Stimulated activated naive CD8-positive, alpha-beta T cell treated with anti-CD3 and anti-CD28 coated beads, Interleukin-15, Interleukin-2, amounts not matched to agents 100 ng/mL and 50 ng/mL, for 24 hours (primary cell): ENCODE data around the gene ANGEL2.

ENCODE experiments used
- H3K27ac Mint-ChIP-seq: one replicate; pipeline ENCODE4 v1.8.0; 2021; ENCODE audit warnings: mild to moderate bottlenecking, mixed read lengths
- H3K27me3 Mint-ChIP-seq: one replicate; pipeline ENCODE4 v1.8.0; 2021; ENCODE audit warnings: mixed read lengths
- H3K36me3 Mint-ChIP-seq: one replicate; pipeline ENCODE4 v1.8.0; 2021; ENCODE audit warnings: low read depth, mixed read lengths
- H3K4me1 Mint-ChIP-seq: one replicate; pipeline ENCODE4 v1.8.0; 2021; ENCODE audit warnings: low read depth, mixed read lengths
- H3K4me3 Mint-ChIP-seq: one replicate; pipeline ENCODE4 v1.8.0; 2021; ENCODE audit warnings: mild to moderate bottlenecking, mixed read lengths
- H3K9me3 Mint-ChIP-seq: one replicate; pipeline ENCODE4 v1.8.0; 2021; ENCODE audit warnings: mixed read lengths

Gene ANGEL2, protein sequence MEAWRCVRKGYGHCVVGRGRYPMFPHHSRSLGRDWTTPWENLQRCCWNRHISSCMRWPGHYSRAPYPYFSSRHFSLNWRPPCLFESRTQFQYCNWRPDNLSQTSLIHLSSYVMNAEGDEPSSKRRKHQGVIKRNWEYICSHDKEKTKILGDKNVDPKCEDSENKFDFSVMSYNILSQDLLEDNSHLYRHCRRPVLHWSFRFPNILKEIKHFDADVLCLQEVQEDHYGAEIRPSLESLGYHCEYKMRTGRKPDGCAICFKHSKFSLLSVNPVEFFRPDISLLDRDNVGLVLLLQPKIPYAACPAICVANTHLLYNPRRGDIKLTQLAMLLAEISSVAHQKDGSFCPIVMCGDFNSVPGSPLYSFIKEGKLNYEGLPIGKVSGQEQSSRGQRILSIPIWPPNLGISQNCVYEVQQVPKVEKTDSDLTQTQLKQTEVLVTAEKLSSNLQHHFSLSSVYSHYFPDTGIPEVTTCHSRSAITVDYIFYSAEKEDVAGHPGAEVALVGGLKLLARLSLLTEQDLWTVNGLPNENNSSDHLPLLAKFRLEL

DNA sequence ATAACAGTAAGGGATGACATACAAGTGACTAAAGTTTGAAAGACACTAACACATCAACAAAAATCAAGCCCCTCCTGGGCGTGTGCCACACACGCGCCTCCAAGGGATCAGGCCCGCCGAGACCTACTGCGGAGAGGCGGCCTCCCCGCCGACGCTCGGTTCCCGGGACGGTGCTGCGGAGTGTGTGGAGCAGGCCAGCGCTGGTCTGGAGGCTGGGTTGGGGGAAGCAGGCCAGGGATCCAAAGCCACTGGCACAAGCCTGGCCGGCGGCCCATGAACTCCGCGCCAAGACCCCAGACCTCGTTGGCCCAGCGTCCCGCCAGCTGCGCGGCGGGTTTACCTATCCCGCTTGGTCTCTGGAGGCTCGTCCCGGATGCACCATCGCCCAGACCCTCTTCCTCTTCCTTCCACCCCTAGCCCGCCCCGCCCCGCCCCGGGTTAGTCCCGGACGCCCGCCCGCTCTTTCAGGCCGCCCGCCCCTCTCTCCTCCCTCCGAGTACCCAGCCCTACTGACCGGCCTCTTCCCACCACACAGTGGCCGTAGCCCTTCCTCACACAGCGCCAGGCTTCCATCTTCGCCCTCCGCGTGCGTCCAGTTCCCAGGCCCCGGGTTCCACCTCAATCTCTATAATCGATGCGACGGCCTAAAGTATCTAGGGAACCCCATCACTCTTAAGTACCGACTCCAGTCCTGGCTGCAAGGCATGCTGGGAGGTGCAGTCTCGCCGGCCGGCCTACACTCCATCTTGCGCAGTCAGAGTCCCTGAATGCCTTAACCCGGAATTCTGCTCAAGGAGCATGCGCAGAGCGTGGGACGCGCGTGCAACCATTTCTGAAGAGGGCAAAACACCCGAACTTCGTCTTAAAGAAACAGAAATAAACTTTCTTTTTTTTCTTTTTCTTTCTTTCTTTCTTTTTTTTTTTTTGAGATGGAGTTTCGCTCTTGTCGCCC is at the start of gene ANGEL2:
Gene ANGEL2 (minus strand): TSS at position 769 of the 952 bp plus-strand sequence. CDS start 196 bp downstream, at position 573.
- Mint-ChIP-seq H3K27me3 (peaks cover 3% of the 10 kb centered on the region), H3K4me3 (peak within 1 kb of the TSS; percentile 100), H3K4me1 (peaks cover 39% of the 10 kb centered on the region), H3K27ac (peak within 1 kb of the TSS; percentile 100), H3K9me3 (no peaks in the 10 kb centered on the region), H3K36me3 (peaks cover 31% of the 10 kb centered on the region)

DNA sequence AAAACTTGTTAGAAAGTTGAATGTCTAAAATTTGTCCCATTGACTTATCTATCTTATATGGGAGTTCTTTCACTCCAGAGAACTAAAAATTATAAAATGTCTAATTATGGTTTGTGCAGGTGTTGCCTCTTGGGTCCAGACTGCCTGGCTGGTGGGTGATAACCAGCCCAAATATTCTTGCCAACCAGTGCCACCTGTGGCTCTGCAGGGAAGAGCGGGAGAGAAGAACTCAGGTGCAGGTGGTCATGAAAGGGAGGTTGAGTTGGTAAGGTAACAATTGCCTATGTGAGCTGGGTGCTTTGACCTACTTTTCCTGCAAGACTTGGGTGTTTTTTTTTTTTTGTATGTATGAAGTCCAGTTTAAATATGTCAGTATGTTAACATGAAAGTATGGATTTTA is 45.6 kb upstream of the ANGEL2 start:
- H3K4me1 Mint-ChIP-seq, result no peaks in the 10 kb centered on the region
- H3K36me3 Mint-ChIP-seq, result peaks cover 4% of the 10 kb centered on the region
- no peaks in the 10 kb centered on the region for H3K27me3 Mint-ChIP-seq
- H3K4me3 Mint-ChIP-seq, result no peak overlapping the region
- H3K27ac Mint-ChIP-seq, result no peak overlapping the region
- no peaks in the 10 kb centered on the region for H3K9me3 Mint-ChIP-seq

DNA sequence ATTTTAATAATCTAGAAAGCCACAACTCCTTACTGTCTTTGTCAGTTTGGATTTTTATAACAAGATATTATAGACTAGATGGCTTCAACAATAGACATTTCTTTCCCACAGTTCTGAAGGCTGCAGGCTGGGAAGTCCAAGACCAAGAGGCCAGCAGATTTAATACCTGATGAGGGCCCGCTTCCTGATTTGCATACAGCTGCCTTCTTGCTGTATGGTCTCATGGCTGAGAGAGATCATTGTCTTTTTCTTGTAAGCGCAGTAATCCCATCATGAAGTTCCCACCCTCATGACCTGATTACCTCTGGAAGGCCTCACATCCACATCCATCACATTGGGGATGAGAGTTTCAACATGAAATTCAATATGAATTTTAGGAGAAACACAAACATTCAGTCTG is 45.2 kb upstream of the ANGEL2 start:
- Mint-ChIP-seq H3K4me1 (no peaks in the 10 kb centered on the region), H3K27me3 (no peaks in the 10 kb centered on the region), H3K4me3 (no peak overlapping the region), H3K27ac (no peak overlapping the region), H3K9me3 (no peaks in the 10 kb centered on the region), H3K36me3 (peaks cover 4% of the 10 kb centered on the region)

DNA sequence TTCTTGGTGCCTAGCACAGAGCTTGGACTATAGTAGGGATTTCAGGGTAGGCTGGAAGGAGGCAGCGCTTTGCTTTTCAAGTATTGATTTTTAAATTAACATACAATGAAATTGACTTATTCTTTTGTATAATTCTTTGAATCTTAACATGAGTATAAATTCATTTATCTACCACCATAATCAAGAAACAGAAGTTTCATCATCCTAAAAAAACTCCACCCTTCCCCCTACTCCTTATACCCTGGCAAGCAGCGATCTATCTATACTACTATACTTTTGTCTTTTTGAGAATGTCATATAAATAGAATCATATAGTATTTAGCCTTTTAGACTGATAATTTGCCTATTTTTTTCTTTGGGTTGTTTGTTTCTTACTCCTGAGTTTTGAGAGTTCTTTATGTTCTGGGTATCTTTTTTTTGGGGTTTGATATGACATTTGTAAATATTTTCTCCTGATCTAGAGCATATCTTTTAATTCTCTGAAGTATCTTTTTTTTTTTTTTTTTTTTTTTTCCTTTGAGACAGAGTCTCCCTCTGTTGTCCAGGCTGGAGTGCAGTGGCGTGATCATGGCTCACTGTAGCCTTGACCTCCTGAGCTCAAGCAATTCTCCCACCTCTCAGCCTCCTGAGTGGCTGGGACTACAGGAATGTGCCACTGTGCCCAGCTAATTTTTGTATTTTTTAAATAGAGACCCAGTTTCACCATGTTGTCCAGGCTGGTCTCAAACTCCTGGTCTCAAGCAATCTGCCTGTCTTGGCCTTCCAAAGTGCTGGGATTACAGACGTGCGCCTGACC is 41.8 kb upstream of the ANGEL2 start:
- no peaks in the 10 kb centered on the region for H3K27me3 Mint-ChIP-seq
- peaks cover 14% of the 10 kb centered on the region for H3K4me1 Mint-ChIP-seq
- no peak overlapping the region for H3K4me3 Mint-ChIP-seq
- no peaks in the 10 kb centered on the region for H3K9me3 Mint-ChIP-seq
- H3K27ac Mint-ChIP-seq, result no peak overlapping the region
- H3K36me3 Mint-ChIP-seq, result peaks cover 8% of the 10 kb centered on the region

DNA sequence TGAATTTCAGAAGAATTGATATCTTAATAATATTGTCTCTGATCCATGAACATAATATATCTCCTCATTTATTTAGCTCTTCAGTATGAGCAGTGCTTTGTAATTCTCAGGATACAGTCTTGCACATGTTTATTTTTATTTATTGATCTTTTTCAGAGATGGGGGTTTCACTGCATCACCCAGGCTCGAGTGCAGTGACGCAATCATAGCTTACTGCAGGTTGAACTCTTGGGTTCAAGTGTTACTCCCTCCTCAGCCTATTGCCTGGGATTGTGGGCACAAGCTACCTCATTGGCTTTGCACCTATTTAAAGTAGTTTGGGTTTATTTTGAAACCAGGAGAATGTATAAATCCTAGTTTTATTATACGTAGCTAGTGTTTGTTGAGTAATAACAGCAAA is 40.1 kb upstream of the ANGEL2 start:
- Mint-ChIP-seq H3K4me1 (peaks cover 23% of the 10 kb centered on the region), H3K27me3 (no peaks in the 10 kb centered on the region), H3K4me3 (no peak overlapping the region), H3K27ac (no peak overlapping the region), H3K9me3 (peaks cover under 1% of the 10 kb centered on the region), H3K36me3 (peaks cover 9% of the 10 kb centered on the region)

DNA sequence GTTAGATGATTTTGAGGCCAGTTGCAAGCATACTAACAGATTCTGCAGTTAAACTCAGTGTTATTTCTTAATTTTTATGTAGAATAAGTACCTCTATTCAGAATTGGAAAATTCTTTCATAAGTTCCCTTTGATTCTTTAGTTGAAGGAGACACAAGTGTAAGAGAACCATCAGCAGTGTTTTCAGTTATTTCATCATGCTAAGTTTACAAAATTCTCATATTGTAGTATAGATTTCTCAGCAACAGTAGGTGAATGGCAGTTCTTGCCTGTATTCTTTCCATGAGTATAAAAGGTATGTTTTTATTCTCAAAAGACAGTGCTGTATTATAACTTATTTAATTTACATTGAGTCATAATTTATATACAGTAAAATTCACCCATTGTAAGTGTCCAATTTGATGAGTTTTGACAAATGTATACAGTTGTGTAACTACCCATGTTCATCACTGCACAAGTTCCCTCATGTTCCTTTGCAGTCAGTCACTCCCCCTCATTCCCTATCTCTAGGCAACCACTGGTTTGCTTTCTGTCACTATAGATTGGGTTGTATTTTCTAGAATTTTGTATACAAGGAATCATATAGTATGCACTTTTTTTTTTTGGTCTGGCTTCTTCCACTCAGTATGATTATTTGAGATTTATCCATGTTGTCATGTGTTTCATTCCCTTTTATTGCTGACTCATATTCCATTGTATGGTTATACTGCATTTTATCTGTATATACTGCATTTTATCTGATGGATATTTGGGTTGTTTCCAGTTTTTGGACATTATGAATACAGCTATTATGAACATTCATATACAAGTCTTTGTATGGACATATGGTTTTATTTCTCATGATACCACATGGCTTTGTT is 39.3 kb upstream of the ANGEL2 start:
- Mint-ChIP-seq H3K36me3 (peaks cover 17% of the 10 kb centered on the region), H3K27ac (no peak overlapping the region), H3K4me3 (no peak overlapping the region), H3K4me1 (peaks cover 31% of the 10 kb centered on the region), H3K27me3 (no peaks in the 10 kb centered on the region), H3K9me3 (peaks cover 9% of the 10 kb centered on the region)

DNA sequence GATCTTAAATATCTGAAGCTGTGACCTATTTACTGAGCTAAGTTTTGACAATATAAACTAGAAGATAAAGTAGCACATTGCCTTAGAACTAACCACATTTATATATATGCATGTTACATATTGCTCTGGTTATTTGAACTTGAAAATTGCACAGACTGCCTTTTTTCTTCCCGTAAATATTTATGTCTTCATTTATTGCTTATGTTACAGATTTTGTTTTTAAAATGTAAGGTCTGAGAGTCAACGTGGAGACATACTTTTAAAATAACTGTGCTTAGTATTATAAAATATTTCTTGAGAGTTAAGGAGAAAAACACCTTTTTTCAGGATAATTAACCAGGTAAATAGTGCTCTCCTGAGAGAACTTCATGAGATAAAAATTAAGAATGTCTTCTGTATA is 38.5 kb upstream of the ANGEL2 start:
- H3K27me3 Mint-ChIP-seq, result peaks cover 2% of the 10 kb centered on the region
- H3K4me1 Mint-ChIP-seq, result peaks cover 32% of the 10 kb centered on the region
- H3K4me3 Mint-ChIP-seq, result no peak overlapping the region
- H3K9me3 Mint-ChIP-seq, result peaks cover 9% of the 10 kb centered on the region
- no peak overlapping the region for H3K27ac Mint-ChIP-seq
- peaks cover 14% of the 10 kb centered on the region for H3K36me3 Mint-ChIP-seq

DNA sequence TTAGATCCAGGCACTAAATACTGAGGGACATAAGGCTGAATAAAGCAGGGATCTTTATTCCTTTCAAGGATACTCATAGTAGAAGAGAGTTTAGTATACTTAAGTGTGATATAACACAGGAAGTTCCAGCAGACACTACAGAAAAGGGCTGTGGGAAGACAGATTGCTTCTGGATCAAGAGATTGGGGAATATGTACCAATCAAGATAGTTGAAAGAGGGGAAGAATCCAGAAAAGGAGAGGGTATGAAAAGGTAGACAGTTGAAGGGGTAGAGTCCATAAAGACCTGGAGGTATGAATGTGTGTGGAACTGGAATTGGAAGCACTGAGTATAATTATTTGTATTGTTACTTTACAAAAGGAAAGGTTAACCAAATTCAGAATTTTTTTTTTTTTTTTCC is 37.8 kb upstream of the ANGEL2 start:
- peaks cover 9% of the 10 kb centered on the region for H3K27me3 Mint-ChIP-seq
- H3K4me3 Mint-ChIP-seq, result no peak overlapping the region
- H3K4me1 Mint-ChIP-seq, result peaks cover 32% of the 10 kb centered on the region
- peaks cover 13% of the 10 kb centered on the region for H3K36me3 Mint-ChIP-seq
- H3K27ac Mint-ChIP-seq, result no peak overlapping the region
- peaks cover 9% of the 10 kb centered on the region for H3K9me3 Mint-ChIP-seq

DNA sequence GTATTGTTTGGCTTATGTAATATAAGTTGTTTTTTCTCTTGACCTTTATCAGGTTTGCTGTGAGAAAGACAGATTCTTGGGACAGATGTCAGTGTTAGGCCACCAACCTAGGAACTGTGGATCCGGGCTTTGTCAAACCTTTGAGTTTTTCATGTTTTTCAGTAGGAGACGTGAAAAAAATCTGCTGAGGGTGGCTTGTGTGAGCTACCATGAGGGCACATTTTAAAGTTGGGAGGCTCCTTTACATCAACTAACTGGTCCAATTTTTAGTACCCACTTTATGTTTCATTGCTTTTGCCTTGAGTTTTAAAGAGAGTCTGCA is 36.2 kb upstream of the ANGEL2 start:
- Mint-ChIP-seq H3K9me3 (peaks cover 9% of the 10 kb centered on the region), H3K4me3 (peak overlapping the region; percentile 95), H3K27me3 (peaks cover 21% of the 10 kb centered on the region), H3K4me1 (peaks cover 32% of the 10 kb centered on the region), H3K36me3 (peaks cover 13% of the 10 kb centered on the region), H3K27ac (peak overlapping the region; percentile 84)

DNA sequence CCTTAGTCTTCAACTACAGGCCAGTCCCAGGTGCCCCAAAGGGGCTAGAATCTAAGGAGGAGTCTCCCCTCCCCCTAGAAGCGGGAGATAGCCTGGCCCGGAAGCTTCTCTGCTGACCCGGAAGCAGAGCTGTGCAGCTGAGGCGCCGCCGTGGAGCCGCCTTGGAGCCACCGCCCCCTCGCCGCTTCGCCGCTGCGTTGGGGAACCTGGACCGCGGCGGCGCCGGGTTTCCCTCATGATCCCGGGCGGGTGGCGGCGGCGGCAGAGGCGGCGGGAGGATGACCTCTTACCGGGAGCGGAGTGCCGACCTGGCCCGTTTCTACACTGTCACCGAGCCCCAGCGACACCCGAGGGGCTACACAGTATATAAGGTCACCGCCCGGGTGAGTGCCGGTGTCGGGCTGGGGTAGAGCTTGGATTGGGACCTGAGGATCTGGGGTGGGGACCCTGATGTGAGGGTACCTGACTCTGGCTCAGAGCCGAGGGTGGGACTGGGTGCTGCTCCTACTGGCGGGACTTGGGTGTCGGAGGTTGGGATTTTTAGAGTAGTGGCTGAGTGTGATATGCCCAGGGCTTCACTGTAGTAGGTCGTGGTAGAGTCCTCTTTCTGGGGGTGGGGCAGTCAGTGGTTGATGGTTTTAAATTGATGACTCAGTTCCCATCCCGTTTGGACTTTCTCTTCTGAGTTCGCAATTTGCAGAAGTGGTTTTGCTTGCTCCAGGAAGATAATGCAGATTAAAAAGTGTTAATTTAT is 35.6 kb upstream of the ANGEL2 start, which contains the start of gene RPS6KC1:
Gene RPS6KC1 (plus strand): TSS at position 115 of the 754 bp plus-strand sequence. CDS start 164 bp downstream, at position 279.
- peaks cover 9% of the 10 kb centered on the region for H3K9me3 Mint-ChIP-seq
- peaks cover 21% of the 10 kb centered on the region for H3K27me3 Mint-ChIP-seq
- H3K36me3 Mint-ChIP-seq, result peaks cover 13% of the 10 kb centered on the region
- H3K4me3 Mint-ChIP-seq, result peak within 1 kb of the TSS; percentile 95
- H3K27ac Mint-ChIP-seq, result peak within 1 kb of the TSS; percentile 95
- H3K4me1 Mint-ChIP-seq, result peaks cover 32% of the 10 kb centered on the region

DNA sequence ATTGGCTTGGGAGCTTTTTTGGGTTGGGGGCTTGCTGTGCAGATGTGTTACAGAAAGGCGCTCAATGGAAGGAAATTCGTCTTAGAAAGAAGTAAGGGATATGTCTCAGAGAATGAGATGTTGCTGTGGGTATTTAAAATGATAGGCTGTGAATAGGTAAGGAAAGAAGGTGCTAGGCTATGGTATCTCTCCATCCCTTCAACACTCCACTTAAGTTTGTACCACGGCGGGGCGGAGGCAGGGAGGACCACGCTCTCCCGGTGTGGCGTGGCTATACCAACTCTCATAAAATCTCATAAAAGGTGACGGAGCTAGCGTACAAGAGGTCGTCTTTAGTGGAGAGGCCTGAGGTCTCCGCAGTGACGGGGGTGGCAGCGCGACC is 35.1 kb upstream of the ANGEL2 start:
- peaks cover 9% of the 10 kb centered on the region for H3K9me3 Mint-ChIP-seq
- H3K36me3 Mint-ChIP-seq, result peaks cover 13% of the 10 kb centered on the region
- H3K4me1 Mint-ChIP-seq, result peaks cover 32% of the 10 kb centered on the region
- H3K27me3 Mint-ChIP-seq, result peaks cover 21% of the 10 kb centered on the region
- peak overlapping the region; percentile 95 for H3K4me3 Mint-ChIP-seq
- H3K27ac Mint-ChIP-seq, result peak overlapping the region; percentile 95

DNA sequence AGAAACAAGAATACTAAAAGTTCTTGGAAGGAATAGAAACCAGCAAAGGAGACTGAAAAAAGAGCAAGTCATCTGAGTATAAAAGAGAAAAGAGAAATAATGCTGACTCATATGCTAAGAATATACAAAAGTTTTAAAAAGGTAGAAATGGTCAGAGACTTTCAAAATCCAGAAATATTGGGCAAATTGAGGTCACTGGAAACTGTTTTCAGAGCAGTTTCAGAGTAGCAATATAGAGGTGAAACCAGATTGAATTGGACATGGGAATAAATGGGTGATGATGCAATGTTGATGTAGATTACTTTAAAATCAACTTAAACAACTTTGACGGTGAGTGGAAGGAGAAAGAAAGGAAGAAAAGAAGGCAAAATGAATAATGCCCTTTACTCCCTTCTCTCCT is 33.6 kb upstream of the ANGEL2 start:
- Mint-ChIP-seq H3K9me3 (peaks cover 9% of the 10 kb centered on the region), H3K27ac (no peak overlapping the region), H3K36me3 (peaks cover 13% of the 10 kb centered on the region), H3K4me3 (no peak overlapping the region), H3K27me3 (peaks cover 21% of the 10 kb centered on the region), H3K4me1 (peaks cover 29% of the 10 kb centered on the region)
